OCI-LY1 (cell line): Measurements from ENCODE around the gene PRKAB1.

Source experiments
- H2AFZ ChIP-seq: fragments of 200-600 bp; sonication (generic), shearing (Covaris generic); 2 replicates; pipeline ENCODE4 v1.6.0; 2014; ENCODE audit warnings: antibody characterized with exemption, mild to moderate bottlenecking, low read length
- H3F3A ChIP-seq: fragments of 200-600 bp; sonication (generic), shearing (Covaris generic); 2 replicates; pipeline ENCODE4 v1.6.0; 2014; ENCODE audit warnings: mild to moderate bottlenecking, antibody characterized with exemption, low read length, moderate library complexity; ENCODE audit not compliant: insufficient read depth
- H3K27ac ChIP-seq: fragments of 200-600 bp; sonication (generic); 2 replicates; pipeline ENCODE4 v1.5.1; 2014; ENCODE audit warnings: low read length, mixed run types, mild to moderate bottlenecking, low read depth; ENCODE audit not compliant: poor library complexity, severe bottlenecking
- H3K27me3 ChIP-seq: fragments of 200-600 bp; sonication (generic); 2 replicates; pipeline ENCODE4 v1.6.0; 2014; ENCODE audit warnings: antibody characterized with exemption, mild to moderate bottlenecking, low read length, moderate library complexity; ENCODE audit not compliant: insufficient read depth
- H3K36me3 ChIP-seq: fragments of 200-600 bp; sonication (generic); 2 replicates; pipeline ENCODE4 v1.6.1; 2014; ENCODE audit warnings: mild to moderate bottlenecking, antibody characterized with exemption, low read length, moderate library complexity, mixed read lengths; ENCODE audit not compliant: insufficient read depth
- H3K4me1 ChIP-seq: fragments of 200-600 bp; sonication (generic); 2 replicates; pipeline ENCODE4 v1.5.1; 2014; ENCODE audit warnings: mild to moderate bottlenecking, low read length, moderate library complexity; ENCODE audit not compliant: insufficient read depth, severe bottlenecking
- H3K4me2 ChIP-seq: fragments of 200-600 bp; sonication (generic), shearing (Covaris generic); 2 replicates; pipeline ENCODE4 v1.6.1; 2014; ENCODE audit warnings: low read length
- H3K4me3 ChIP-seq: fragments of 200-600 bp; sonication (generic); 2 replicates; pipeline ENCODE4 v1.5.1; 2014; ENCODE audit warnings: low read length, low read depth, mild to moderate bottlenecking, mixed read lengths; ENCODE audit not compliant: poor library complexity, severe bottlenecking
- H3K79me2 ChIP-seq: fragments of 200-600 bp; shearing (Covaris generic); 2 replicates; pipeline ENCODE4 v1.6.1; 2016; ENCODE audit warnings: mixed run types, low read length, mixed read lengths; ENCODE audit not compliant: insufficient read depth
- H3K9ac ChIP-seq: fragments of 200-600 bp; sonication (generic), shearing (Covaris generic); 2 replicates; pipeline ENCODE4 v1.6.1; 2014; ENCODE audit warnings: mild to moderate bottlenecking, low read length, mixed read lengths
- H3K9me2 ChIP-seq: fragments of 200-600 bp; sonication (generic), shearing (Covaris generic); 2 replicates; pipeline ENCODE4 v1.6.1; 2014; ENCODE audit warnings: low read depth, mild to moderate bottlenecking, low read length, mixed read lengths
- H3K9me3 ChIP-seq: fragments of 200-600 bp; shearing (Covaris generic); 2 replicates; pipeline ENCODE4 v1.6.1; 2014; ENCODE audit warnings: low read length, mixed read lengths
- H4K20me1 ChIP-seq: fragments of 200-600 bp; sonication (generic), shearing (Covaris generic); 2 replicates; pipeline ENCODE4 v1.6.0; 2016; ENCODE audit warnings: mild to moderate bottlenecking, low read length; ENCODE audit not compliant: insufficient read depth
- CTCF ChIP-seq: fragments of 200-600 bp; sonication (generic), shearing (Covaris generic); IDR thresholded peaks from 2 replicates; pipeline ENCODE4 v1.5.1; 2017; ENCODE audit warnings: mild to moderate bottlenecking, antibody characterized with exemption, low read length, moderate library complexity, mixed read lengths
- EZH2 ChIP-seq: fragments of 200-600 bp; sonication (generic), shearing (Covaris generic); IDR thresholded peaks from 2 replicates; pipeline ENCODE4 v1.8.0; 2017; ENCODE audit warnings: borderline replicate concordance, mixed run types, mild to moderate bottlenecking, antibody characterized with exemption, low read length, moderate library complexity, mixed read lengths

PRKAB1 gene

GRCh38 chr12:119660076-119660475 lies 7.9 kb upstream of the PRKAB1 start:
- Histone ChIP-seq H2AFZ (no peak overlapping the region), H3K4me1 (no peaks in the 10 kb centered on the region), H3K9me3 (no peaks in the 10 kb centered on the region), H4K20me1 (no peaks in the 10 kb centered on the region), H3K27me3 (no peaks in the 10 kb centered on the region), H3K27ac (no peak overlapping the region), H3F3A (no peaks in the 10 kb centered on the region), H3K79me2 (no peaks in the 10 kb centered on the region), H3K9me2 (no peaks in the 10 kb centered on the region), H3K4me2 (no peak overlapping the region), H3K36me3 (no peaks in the 10 kb centered on the region), H3K4me3 (no peak overlapping the region), H3K9ac (no peak overlapping the region)
- TF ChIP-seq EZH2 (no peak), CTCF (no peak)

GRCh38 chr12:119661882-119662281 lies 6.1 kb upstream of the PRKAB1 start:
- Histone ChIP-seq H3K4me1 (peaks cover 10% of the 10 kb centered on the region), H3K4me3 (no peak overlapping the region), H2AFZ (no peak overlapping the region), H3K9me2 (no peaks in the 10 kb centered on the region), H4K20me1 (no peaks in the 10 kb centered on the region), H3F3A (no peaks in the 10 kb centered on the region), H3K36me3 (no peaks in the 10 kb centered on the region), H3K27ac (no peak overlapping the region), H3K79me2 (no peaks in the 10 kb centered on the region), H3K9ac (no peak overlapping the region), H3K9me3 (no peaks in the 10 kb centered on the region), H3K27me3 (no peaks in the 10 kb centered on the region), H3K4me2 (no peak overlapping the region)
- TF ChIP-seq CTCF (no peak), EZH2 (no peak)

GRCh38 chr12:119664642-119665041 lies 3.3 kb upstream of the PRKAB1 start:
- no peak overlapping the region for H2AFZ ChIP-seq
- no peaks in the 10 kb centered on the region for H3K9me3 ChIP-seq
- H3K79me2 ChIP-seq = peaks cover 10% of the 10 kb centered on the region; the same call in 1 of the 2 replicates
- no peaks in the 10 kb centered on the region for H3K9me2 ChIP-seq
- H3K9ac ChIP-seq = no peak overlapping the region
- TF ChIP-seq EZH2 (no peak), CTCF (no peak)
- H3K27ac ChIP-seq = no peak overlapping the region
- H3K4me3 ChIP-seq = no peak overlapping the region
- no peaks in the 10 kb centered on the region for H3K27me3 ChIP-seq
- H3K4me2 ChIP-seq = no peak overlapping the region
- peaks cover 20% of the 10 kb centered on the region for H3K4me1 ChIP-seq
- peaks cover 3% of the 10 kb centered on the region for H3K36me3 ChIP-seq
- no peaks in the 10 kb centered on the region for H4K20me1 ChIP-seq
- no peaks in the 10 kb centered on the region for H3F3A ChIP-seq
